Measurements from ENCODE around the gene TECR.

The TECR gene

DNA sequence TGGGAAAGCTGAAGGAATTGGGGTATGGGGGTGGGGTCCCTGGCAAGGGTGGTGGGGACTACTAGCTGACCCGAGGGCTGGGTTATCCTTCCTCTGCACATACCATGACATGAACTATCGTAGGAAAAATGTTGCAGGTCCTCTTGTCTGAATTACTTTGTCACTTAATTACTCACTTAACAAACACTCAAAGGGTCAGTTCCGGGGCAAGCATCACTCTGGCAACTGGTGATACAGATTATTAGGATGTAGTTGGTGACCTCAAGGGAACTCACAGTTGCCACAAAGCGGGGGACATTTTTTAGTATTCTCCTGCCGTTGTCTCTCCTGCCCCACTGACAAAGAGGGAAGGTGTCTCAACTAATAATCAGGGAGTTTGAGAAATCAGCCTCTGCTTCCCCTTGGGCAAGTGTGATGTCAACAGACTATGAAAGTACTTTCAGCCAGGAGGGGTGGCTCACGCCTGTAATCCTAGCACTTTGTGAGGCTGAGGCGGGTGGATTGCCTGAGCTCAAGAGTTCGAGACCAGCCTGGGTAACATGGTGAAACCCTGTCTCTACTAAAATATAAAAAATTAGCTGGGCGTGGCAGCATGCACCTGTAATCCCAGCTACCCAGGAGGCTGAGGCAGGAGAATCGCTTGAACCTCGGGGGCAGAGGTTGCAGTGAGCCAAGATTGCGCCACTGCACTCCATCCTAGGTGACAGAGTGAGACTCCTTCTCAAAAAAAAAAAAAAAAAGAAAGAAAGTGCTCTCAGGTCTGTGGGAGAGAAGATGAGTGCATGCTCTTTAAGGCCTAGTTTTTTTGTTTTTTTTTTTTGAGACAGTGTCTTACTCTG lies 21.5 kb upstream of the TECR start:
- DNase-seq (ENCODE audit: low spot score), result peak; percentile 64

DNA sequence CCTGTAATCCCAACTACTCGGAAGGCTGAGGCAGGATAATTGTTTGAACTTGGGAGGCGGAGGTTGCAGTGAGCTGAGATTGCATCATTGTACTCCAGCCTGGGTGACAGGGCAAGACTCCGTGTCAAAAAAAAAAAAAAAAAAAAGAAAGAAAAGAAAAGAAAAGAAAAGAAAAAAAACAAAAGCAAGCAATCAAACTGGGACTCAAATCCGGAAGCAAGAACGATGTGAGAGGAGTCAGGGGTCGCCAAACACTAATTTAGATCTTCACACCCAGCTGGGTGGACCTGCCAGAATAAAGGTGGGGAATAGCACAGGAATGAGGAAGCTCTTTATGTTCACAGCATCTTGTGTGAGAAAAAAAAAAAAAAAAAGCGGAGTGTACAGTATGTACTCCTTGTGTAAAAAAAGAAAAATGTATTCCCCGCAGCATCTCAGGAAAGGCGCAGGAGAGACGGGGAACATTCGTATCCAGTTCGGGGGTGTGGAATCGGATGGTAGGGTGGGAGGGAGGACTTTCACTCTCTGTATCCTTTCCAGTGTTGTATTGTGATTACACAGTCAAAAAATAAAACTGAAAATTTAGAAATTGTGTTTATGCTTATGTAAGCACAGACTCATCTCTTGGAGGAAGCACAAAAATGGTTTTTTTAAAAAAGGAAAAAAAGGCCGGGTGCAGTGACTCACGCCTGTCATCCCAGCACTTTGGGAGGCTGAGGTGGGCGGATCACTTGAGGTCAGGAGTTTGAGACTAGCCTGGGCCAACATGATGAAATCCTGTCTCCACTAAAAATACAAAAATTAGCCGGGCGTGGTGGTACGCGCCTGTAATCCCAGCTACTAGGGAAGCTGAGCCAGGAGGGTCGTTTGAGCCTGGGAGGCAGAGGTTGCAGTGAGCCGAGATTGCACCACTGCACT lies 18.8 kb upstream of the TECR start:
- DNase-seq (ENCODE audit: low spot score), result peak; percentile 38

DNA sequence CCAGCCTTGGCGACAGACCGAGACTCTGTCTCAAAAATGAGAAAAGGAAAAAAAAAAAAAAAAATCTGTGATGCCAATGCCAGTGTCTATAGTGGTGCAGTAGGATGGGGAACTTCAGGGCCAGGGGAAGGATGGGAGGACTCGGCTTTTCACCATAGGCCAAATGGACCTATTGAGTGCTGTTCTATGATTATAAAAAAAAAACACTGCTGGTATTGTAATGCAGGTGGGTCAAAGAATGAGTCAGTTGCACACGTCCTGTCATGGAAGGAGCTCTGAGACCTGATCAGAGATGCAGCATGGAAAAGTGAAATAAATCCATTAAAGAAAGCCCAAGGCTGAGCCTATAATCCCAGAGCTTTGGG lies 18.2 kb upstream of the TECR start:
- DNase-seq (ENCODE audit: low spot score), result no peak

DNA sequence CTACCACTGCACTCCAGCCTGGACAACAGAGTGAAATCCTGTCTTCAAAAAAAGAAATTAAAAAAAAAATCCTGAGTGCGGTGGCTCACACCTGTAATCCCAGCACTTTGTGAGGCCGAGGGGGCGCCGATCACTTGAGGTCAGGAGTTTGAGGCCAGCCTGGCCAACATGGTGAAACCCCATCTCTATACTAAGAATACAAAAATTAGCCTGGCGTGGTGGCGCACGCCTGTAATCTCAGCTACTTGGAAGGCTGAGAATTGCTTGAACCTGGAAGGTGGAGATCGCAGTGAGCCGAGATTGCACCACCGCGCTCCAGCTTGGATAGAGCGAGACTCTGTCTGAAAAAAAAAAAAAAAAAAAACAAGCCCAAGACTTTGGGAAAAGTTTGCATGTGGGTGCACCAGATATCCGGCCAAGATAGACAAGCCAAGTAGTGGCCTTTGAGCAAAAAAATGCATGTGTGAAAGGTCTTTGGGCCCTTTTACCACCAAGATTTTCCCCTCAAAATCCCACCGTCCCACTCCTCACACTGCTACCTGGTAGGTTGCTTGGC lies 16.9 kb upstream of the TECR start:
- no peak for DNase-seq (ENCODE audit: low spot score)

DNA sequence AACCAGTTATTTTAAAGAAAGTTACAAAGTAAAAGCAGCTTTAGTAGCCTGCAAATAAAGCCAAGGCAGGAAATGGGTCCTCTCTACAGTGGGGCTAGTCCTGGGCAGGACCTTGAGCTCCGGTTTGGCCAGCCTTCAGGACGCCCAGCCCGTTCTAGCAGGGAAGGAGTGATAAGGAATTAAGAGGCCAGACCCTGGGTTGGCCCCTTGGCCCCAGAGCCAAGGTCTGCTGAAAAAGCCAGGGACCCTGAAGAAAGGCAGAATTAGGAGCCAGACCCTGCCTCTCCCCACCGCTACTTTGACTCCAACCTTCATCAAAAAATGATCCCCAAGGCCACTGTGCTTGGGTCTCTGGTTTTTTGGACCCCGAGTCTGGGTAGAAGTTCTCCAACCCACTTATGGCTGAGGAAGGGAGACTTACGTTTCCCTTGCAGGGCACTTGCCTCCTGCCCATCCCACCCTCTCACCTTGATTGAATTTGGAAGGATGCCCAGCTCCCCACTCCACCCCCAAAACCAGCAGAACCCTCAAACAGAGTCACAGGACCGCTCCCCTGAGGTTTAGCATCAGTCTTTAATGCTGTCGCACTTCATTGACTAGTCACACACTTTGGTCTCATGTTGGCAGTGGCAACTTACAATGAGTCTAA lies 15.1 kb upstream of the TECR start:
- no peak for DNase-seq (ENCODE audit: low spot score)

DNA sequence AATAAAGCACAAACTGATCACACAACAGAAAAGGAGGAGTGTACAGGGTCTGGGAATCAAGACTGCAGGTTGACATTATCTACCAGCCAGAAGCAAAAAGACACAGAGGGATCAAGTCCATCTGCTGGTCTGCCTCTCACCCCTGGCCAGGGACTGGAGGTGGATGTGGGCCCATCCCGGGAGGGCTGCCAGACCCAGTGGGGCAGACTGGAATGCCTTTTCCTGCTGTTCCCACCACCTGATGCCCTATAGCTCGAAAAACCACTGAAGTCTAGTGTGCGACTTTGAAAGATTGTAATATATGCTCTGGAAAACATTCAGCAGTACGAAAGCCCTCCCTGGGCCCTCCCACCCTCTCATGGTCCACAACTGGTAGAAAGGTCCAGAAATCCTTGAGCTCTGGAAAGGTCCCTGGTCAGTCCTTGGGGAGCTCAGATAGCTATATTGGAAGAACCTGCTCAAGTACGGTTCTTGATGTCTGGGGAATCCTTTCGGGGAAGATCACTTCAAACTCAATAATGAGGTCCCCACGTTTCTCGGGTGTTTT lies 13.8 kb upstream of the TECR start:
- DNase-seq (ENCODE audit: low spot score), result no peak

DNA sequence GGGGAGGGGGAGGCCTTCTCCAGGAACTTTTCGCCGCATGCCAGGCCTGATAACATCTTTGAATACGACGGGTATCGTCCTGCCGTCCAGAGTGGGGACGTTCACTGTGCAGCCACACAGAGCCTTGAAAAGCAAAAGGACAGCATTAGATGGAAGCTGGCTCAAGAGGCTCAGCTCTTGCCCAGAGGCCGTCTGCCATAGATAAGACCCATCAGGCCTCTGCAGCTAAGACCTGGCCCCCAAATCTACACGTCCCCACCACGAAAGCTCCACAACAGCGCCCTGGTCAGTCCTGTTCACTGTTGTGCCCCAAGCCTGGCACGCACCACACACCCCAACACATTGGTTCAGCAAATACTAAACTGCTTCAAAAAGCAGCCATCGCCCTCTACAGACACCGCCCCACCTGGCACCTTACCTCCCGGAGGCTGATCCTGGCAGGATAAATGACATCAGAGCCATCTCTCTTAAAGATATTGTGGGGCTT lies 13.3 kb upstream of the TECR start:
- no peak for DNase-seq (ENCODE audit: low spot score)

DNA sequence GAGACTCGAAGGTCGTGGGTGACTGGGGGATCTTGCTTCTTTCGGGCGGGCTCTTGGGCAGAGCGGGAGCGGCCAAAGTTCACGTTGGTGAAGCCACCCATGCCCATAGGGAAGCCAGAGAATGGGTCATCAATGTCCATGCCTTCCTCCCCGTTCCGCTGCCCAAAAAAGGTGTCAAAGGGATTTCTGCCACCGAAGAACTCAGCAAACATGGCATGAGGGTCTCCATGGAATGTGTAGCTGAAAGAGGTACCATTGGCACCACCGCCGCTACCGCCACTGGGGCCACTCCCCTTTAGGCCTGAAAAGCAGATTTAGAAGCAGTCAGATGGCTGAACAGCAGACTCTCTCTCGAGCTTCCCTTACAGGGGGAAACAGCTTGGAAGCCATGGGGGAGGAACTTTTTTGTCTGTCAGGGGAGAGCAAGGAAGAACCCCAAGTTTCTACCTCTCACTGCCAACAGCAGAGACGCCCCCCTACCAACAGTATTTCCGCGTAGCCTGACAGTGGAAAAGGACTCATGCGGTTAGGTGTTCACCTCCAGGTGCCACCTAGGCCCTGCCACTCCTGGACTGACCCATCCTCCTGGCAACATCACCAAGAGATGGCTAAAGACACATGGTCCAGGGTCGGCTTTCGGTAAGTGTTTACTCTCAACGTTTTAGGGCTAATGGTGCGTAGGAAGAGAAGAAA lies 12.5 kb upstream of the TECR start:
- DNase-seq (ENCODE audit: low spot score), result no peak

DNA sequence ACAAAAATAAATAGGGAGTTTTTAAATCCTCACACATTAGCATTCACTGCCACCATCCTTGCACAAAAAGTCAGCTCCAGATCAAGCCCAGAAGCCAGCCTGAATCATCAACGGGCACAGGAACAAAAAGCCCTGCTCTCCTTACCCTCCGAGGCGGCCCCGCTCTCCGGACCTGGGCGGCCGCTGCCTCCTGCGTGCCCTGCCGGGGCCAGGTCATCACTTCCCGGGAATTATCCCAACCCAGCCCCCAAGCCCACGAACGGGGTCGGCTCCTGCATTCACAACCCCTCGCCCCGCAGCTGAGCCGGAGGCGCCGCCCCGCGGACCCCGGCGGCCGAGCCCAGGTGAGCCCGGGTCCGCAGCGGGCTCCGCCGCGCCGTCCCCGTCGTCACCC lies 12.0 kb upstream of the TECR start:
- peak; percentile 42 for DNase-seq (ENCODE audit: low spot score)

DNA sequence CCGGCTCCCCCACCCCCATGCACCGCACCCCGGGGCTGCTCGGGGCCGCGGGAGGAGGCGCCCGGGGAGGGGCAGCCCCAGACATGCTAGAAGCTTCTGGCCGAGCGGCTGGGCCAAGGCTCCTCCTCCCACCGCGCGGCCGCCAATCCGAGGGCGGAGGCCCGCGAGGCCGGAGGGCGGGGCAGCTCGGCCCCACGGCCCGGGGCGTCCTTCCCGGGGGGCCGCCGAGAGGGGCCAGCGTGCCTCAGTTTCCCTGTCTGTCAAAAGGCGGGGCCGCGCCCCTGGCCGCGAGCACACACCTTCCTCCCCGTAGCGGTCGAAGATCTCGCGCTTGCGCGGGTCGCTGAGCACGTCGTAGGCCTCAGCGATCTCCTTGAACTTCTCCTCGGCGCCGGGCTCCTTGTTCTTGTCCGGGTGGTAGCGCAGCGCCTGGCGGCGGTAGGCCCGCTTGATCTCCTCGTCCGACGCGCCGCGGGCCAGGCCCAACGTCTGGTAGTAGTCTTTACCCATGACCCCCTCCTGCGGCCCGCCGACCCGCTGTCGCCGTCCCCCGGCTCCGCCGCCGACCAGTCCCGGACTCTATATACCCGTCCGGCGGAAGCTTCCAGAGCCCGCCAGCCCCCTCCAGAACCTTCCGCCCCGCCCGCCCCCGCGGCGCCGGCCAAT lies 11.4 kb upstream of the TECR start, which contains the start of gene DNAJB1:
DNAJB1 (minus strand) TSS at position 558 of the 666 bp plus-strand sequence; CDS start at position 510, 48 bp downstream.
- peak; percentile 90 for DNase-seq (ENCODE audit: low spot score)

DNA sequence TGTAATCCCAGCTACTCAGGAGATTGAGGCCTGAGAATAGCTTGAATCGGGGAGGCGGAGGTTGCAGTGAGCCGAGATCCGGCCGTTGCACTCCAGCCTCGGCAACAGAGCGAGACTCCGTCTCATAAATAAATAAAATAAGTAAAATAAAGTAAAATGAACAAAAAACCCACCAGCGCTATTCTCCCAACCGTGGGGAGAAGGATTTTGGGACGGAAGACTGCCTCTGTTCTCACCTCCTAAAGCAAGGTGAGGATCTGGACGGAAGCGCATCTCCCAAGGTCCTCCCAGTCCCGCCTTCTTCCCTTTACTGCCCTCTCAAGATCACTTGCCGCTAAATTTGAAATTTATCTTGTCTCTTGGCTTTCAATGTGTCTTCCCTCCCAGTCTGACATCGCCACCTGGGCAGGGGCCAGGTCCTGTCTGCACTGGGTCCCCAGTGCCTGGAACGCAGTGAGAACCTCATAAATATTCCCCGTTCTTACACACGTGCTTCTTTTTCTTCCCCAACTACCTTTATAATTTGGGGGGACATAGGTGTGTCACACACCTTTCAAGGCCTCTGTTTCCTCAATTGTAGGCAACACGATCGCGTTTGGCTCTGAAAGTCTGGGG lies 10.0 kb upstream of the TECR start:
- DNase-seq (ENCODE audit: low spot score), result no peak

DNA sequence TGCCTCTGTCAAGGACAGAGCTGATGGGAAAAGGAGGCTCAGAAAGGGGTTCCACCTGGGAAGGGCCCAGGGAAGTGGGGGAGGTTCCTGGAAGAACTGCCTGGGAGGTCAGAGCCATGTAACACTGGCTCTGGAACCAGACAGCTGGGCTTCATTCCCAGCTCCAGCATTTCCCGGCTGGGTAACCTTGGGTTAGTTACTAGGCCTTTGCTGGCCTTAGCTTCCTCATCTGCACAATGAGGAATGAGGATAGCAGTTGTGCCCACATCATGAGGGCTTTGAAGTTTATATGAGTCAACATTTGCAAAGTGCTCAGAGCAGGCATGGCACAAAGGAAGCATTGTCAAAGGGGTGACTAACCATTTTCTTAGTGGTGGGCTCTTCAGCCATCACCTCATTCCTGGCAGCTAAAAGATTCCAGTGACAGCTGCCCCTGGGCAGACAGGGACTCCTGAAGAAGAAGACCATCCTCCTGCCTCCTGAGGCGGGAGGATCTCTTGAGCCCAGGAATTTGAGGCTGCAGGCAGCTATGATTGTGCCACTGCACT lies 9.5 kb upstream of the TECR start:
- no peak for DNase-seq (ENCODE audit: low spot score)

DNA sequence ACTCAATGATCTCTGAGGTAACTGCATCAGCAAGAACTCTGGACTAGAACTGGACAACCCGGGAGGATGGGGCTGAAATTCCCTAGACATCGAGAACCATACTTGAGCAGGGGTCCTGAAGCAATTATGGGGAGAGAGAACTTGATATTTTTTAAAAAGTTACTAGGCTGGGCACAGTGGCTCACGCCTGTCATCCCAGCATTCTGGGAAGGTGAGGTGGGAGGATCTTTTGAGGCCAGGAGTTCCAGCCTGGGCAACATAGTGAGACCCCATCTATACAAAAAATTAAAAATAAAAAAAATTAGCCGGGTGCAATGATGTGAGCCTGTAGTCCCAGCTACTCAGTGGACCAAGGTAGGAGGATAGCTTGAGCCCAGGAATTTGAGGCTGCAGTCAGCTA lies 8.9 kb upstream of the TECR start:
- no peak for DNase-seq (ENCODE audit: low spot score)

DNA sequence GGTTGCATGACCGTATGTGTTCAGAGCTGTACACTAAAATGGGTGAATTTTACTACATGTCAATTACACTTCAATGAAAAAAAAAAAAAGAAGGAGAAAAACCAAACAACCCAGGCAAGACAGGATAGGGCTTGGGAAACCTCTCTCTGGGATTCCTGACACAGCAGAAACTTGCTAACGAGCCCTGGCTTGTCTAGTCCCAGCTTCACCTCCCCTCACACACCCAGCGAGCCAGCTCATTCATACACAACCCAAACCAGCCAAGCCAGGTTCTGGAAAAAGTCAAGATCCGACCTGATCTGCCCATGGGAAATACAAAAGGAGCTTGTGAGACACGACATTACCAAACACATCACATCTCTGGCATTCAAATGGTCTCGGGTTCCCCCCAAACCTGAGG lies 3.7 kb upstream of the TECR start:
- DNase-seq (ENCODE audit: low spot score), result no peak

DNA sequence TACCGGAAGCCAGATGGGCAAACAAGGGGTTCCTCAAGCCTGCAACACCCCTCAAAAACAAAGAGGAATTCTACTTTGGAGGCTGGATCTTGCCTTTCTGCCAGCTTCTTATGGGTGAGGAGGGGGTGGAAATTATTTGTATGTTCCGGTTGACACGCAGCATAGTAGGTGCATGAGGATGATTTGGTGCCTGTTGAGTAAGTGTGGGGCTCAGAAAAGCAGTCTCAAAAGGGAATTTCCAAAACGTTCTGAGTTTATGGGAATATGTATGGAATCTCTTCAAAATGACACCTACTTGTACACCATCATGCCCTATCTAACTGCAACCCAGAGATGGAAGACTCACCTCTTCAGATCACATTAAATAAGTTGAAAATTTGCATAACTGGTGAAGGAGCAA lies 3.0 kb upstream of the TECR start:
- DNase-seq (ENCODE audit: low spot score), result no peak

DNA sequence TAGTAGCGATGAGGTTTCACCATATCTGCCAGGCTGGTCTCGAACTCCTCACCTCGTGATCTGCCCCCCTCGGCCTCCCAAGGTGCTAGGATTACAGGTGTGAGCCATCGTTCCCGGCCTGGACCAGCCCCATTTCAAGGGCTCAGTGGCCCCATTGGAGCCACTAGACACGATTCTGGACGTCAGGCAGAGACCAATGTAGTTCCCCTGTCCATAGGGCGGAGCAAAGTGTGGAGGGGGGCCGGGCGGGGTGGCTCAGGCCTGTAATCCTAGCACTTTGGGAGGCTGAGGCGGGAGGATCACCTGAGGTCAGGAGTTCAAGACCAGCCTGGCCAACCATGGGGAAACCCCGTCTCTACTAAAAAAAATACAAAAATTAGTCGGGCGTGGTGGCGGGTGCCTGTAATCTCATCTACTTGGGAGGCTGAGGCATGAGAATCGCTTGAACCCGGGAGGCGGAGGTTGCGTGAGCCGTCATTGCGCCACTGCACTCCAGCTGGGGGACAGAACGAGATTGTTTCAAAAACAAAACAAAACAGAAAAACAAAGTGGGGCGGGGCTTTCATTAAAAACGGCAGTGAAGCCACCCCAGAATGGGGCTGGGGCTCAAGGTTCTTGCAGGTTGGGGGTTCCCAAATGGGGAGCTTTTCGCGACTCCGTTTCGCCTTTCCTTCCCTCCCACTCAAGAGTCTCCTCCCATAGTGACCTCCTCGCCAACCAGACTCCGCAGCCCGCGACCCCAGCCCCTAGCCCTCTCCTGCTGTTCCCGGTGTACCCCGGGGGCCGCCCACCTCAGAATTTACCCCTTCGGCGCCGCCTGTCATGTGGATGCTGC lies 758 bp upstream of the TECR start:
- DNase-seq (ENCODE audit: low spot score), result no peak

DNA sequence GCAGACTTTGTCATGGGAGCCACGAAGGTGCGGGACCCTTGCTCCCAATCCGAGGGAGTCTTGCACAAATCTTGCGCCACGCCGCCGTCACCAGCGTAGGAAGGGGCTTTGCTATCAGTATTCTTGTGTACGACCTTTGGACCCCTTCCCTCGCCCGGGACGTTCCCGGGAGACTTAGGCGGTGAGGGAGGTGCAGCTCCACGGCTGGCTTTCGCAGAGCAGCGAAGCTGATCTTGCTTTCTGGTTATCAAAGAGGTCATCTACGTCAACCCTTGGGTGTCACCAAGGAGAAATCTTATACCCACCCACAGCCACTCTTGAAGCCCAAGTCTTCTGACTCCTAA lies 583 bp downstream of the TECR start:
- DNase-seq (ENCODE audit: low spot score), result no peak

DNA sequence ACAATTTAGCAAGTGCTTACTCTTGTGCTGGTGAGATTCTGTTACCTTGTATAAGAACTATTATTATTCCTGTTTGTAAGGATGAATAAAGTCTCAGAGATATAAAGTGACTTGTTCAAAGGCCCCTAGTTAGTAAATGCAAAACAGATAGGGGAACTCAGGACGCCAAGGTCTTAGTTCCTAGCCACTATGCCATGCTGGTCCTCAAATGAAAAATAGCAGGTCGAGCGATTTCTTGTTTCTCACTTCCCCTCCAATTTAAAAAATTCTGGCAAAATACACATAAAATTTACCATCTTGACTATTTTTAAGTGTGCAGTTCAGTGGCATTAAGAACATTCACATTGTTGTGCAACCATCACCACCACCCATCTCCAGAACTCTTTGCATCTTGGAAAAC lies 1.1 kb downstream of the TECR start:
- DNase-seq (ENCODE audit: low spot score), result no peak

DNA sequence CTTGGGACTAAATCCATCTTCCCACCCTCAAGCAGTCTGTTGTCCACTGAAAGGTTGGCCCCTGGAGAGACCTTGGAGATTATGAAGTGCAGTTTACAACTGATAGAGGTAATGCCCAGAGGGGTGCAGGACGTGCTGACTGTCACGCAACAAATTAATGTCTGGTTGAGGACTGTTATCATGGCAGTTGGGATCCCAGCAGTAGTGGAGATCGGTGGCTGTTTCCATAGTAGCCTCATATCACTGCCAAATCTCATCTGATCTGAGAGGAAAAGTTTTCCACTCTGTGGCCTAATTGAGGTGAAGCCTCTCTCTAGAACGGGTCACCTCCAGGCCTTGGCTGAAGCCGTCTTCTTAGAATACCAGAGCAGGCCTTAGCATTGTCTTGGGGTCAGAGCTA lies 4.1 kb downstream of the TECR start:
- no peak for DNase-seq (ENCODE audit: low spot score)

Measured in hepatic stellate cell (primary cell).